ENCODE results near the gene GMPR. TPM values are rescaled to one million over a fixed set of nuclear protein-coding genes. Genes with fewer than 3 reads are reported as not detected.

GMPR gene
- total RNA-seq, 1 donor from 2014 or later, result 35.2 TPM

DNA sequence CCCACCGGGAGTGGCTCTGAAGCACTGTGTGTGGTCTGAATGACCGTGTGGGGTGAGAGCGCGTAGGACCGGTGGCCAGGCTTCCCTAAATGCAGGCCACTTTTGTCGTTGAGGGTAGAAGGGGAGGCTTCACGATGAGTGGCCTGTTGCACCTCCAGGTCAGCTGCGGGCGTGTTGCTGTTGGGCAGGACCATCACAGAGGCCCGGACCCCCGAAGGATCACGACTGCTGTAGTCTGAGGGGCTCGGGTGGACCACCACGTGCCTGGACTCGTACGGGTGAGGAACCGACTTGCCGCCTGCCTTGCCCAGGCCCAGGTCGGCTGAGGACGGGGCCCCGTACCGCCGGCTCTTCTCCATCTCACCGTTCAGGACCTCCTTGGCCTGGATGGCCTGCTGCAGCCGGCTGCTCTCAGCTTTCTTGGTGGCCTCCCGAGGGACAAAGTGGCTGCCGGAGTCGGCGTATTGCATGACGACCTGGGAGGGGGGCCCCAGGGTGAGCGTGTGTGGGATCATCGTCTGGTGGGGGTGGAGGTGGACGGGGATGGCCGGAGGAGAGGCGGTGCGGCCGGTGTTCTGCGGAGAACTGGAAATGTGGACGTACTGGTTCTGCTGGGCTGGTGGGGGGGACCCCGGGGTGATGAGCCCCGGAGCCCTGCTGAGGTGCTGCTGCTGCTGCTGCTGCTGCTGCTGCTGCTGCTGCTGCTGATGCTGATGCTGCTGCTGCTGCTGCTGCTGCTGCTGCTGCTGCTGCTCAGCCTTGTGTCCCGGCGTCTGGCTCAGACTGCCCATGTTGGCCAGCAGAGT lies 88.8 kb downstream of the GMPR start:
- DNase-seq (ENCODE audit: low spot score), result no peak

- DNase-seq (ENCODE audit: low spot score), result no peak
Observed at GRCh38 chr6:16327777-16328325, 89.5 kb downstream of the GMPR start.

- DNase-seq (ENCODE audit: low spot score), result peak; percentile 76
Observed at GRCh38 chr6:16329233-16329632, 90.8 kb downstream of the GMPR start.

DNA sequence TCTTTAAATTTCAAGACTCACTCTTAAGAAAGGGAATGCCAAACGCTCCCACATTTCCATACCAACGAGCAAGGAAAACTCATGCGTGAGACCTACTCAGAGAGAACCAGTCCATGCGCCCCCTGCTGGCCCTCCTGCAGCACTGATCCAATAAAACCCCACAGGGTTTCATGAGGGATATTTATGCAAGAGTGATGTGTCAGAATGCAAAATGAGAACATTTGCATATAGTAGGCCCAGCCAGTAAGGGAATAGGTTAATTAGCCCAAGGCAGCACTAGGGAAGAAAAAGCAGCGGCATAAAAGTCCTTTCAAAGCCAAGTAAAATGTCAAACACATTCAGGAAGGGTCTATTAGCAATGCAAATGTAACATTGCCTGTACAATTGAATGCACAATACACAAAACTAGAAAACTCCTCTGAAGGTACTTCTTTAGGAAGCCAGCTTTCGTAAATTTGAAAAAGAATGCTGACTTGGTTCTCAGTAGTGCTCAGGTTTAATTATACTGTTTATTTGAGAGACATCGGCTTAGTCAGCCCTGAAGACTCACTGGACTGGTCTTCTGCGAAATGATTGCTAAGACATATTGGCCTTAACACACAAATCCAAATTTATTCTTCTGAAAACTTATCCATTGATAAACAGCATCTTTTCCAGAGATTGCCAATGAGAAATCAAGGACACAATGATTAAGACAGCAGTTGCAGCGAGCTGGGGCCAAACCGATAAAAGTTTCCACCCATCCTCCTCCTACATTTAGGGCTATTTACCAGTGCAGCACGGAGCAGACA lies 93.2 kb downstream of the GMPR start:
- DNase-seq (ENCODE audit: low spot score), result peak; percentile 78

GRCh38 chr6:16332175-16332542 lies 93.8 kb downstream of the GMPR start:
- peak; percentile 92 for DNase-seq (ENCODE audit: low spot score)

DNA sequence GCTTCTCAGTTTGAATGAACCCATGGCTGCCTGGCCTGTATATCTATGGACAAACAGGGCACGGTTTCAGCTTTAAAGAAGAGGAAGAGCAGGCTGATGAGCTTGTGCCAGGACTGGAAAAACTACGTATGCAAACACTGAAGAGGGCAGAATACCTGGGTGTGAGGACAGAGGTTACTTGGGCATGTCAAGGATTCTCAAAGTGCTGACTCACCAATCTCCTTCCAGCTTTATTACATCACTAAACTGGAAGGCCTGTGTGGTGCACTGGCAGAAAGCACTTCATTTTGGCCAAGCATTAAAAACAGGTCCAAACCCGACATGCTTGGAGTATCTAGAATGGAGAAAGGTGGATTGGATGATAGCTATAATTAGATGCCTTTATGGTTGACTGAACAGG lies 95.2 kb downstream of the GMPR start:
- DNase-seq (ENCODE audit: low spot score), result peak; percentile 38

DNA sequence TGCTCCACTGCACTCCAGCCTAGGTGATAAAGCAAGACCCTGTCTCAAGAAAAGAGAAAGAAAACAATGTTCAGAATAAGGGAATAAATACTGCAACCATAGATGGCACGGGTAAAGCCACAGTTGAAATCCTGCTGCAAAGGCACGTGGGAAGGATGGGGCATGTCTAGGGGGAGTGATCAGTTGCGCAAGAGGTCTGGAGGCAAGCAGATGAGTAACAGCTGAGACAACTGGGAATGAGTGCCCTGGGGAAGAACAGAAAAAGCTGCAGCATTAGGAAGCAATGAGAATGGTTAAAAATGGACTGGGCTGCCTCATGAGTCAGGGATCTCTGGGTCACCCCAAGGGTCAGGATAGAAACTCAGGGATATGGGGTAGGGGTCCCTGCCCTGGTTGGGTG lies 96.3 kb downstream of the GMPR start:
- peak; percentile 80 for DNase-seq (ENCODE audit: low spot score)

GRCh38 chr6:16335176-16335575 lies 96.8 kb downstream of the GMPR start:
- no peak for DNase-seq (ENCODE audit: low spot score)

DNA sequence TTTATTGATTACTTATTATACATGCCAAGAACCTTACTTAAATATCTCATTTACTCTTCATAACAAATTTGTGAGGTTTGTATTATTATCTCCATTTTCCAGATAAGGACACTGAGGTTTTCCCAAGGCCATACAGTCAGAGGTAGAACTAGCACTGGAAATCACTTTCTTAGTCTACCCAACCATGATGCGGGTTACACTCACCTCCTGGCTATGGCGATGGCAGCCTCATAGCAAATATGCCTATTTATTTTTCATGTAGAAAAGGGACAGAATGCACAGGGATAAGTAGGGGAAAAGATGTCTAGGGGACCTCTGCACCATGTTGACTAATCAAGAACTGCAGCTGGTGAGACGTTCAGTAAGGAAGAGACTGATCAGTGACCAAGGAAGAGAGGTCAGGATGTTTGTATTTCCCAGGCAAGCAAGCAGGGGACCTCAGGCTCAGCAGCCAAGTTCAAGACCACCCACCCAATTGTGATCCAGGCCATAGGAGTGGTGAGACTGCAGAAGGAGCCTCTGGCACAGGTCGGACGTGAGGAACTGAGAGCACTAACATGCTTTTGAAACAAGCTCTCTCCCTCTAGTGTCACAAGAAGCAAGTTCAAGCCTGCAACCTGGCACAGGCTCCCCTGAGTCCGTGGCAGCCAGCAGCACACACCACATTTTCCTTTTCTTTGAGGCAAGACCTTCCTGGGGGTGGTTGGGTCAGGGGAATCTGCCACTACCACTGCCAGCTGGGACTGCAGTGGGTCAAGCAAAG lies 97.8 kb downstream of the GMPR start:
- DNase-seq (ENCODE audit: low spot score), result peak; percentile 17

DNA sequence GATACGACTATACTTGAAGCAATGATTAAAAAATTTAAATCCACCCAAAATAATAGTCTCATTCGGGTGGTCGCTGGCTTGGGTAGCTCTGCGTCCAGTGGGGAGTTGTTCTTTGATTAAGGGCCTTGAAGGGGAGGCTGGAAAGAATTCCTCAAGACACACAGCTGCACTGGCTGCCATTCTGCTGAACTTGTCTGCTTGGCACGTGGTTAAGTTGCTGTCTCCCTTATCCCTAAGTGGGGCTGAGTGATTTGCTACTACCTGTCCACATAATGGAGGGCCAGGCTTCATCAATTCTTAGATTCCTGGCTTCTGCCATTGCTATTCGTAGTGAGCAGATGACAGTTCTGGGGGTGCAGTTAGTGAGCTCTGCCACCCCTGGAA lies 98.5 kb downstream of the GMPR start:
- DNase-seq (ENCODE audit: low spot score), result peak; percentile 25

- DNase-seq (ENCODE audit: low spot score), result peak; percentile 94
Observed at GRCh38 chr6:16337295-16337975, 99.0 kb downstream of the GMPR start.

DNA sequence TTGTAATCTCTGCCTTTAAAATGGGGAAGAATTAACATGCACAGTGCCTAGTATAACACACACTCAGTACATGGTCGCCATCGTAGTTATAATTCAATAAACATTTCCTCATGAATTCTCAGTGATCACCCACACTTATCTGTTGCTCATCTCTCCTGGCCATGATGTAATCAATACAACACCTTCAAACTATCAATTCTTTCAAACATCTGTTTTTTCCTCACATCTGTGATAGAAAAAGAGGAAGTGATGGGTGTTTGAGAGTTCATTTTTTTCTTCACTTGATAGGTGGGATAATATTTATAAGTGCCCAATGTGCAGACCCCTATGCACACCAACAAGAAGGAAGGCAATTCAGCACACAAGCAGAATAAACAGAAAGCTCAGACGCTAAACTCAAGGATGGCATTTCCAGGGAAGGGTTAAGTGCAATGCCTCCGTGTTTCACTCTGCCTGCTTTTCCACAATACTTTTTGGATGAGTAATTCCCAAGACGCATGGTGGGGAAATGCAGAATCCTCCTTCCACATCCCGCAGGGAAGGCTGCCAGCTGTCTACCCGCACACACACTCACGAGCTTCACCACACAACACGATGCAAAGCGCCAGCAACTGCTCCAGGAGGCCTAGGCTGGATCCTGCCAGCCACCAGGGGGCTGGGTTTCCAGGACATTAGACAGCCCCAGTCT lies 100.3 kb downstream of the GMPR start:
- DNase-seq (ENCODE audit: low spot score), result peak; percentile 97

GRCh38 chr6:16339265-16339587 lies 100.8 kb downstream of the GMPR start:
- DNase-seq (ENCODE audit: low spot score), result no peak

- no peak for DNase-seq (ENCODE audit: low spot score)
Observed at GRCh38 chr6:16343593-16343992, 105.2 kb downstream of the GMPR start.

DNA sequence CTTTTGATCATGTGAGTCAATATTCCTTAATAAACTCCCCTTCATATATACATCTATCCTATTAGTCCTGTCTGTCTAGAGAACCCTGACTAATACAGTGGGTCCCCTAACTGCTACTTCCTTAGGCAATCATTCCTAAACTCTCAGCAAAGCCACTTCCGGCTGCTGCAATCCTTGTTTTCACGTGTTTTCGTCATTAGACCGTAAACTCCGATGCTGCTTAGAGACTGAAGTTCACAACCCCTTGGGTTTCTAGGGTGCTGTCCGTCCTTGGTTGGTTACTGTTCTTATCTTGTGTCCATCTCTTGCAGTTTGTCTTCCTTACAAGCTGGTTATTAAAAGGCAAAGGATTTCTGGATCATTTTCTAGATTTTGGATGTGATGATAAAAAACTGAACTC lies 106.4 kb downstream of the GMPR start:
- peak; percentile 15 for DNase-seq (ENCODE audit: low spot score)

Other genes with a start within 250 kb of the GMPR start
- 118 TPM for gene MYLIP, start 109.5 kb upstream of the GMPR start, total RNA-seq (ENCODE audit: insufficient read depth, low replicate concordance)